ENCODE measurements around the gene FERMT3.

DNA sequence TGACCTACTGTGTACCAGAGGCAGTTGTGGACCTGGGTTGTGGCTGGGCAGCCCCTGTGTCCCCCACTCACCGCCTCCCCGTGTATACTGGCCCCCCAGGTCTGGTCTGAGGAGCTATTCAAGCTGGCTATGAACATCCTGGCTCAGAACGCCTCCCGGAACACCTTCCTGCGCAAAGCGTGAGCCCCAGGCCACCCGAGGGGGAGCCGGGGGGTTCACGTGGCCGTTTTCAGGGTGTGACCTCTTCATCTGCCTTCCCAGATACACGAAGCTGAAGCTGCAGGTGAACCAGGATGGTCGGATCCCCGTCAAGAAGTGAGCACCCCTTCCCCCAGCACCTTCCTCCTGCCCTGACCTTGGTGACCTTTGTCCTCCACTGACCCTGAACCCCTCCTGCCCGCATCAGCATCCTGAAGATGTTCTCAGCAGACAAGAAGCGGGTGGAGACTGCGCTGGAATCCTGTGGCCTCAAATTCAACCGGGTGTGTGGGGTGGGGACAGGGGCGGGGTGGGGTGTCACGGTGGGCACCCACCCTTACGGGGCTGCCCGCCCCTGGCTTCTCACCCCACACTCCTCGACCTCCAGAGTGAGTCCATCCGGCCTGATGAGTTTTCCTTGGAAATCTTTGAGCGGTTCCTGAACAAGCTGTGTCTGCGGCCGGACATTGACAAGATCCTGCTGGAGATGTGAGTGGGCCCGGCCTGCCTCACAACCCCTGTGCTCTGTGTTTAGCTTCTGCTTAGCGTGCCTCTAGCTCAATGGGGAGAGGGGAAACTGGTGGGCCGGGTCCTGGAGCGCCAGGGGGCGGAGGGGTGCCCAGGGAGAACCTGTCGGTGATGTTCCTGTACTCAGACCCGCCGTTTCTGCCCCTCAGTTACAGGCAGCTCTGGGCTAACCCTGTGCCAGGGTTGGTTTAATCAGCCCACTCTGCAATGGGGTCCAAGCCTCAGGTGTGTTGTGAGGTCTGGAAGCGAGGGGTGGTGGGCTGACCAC, 48.9 kb downstream of the FERMT3 start:
- TF ChIP-seq EP300 (IDR thresholded peaks at IDR 0.05): no peak
- TF ChIP-seq POLR2AphosphoS5 (IDR thresholded peaks at IDR 0.05): no peak
- TF ChIP-seq, protein P1, sequence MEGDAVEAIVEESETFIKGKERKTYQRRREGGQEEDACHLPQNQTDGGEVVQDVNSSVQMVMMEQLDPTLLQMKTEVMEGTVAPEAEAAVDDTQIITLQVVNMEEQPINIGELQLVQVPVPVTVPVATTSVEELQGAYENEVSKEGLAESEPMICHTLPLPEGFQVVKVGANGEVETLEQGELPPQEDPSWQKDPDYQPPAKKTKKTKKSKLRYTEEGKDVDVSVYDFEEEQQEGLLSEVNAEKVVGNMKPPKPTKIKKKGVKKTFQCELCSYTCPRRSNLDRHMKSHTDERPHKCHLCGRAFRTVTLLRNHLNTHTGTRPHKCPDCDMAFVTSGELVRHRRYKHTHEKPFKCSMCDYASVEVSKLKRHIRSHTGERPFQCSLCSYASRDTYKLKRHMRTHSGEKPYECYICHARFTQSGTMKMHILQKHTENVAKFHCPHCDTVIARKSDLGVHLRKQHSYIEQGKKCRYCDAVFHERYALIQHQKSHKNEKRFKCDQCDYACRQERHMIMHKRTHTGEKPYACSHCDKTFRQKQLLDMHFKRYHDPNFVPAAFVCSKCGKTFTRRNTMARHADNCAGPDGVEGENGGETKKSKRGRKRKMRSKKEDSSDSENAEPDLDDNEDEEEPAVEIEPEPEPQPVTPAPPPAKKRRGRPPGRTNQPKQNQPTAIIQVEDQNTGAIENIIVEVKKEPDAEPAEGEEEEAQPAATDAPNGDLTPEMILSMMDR (IDR thresholded peaks at IDR 0.05): no peak
